ENCODE results near the gene FAM169A.
"Not testable (repeated sequence)": the region's sequence is repeated elsewhere in the genome, so short reads cannot be mapped to it uniquely, and the experiment has no call there.

FAM169A gene

GRCh38 chr5:74822288-74822687 lies 43.9 kb downstream of the FAM169A start:
- DNase-seq (ENCODE audit: low read depth) = no peak
- no peak overlapping the region for H3K4me3 ChIP-seq (ENCODE audit: low read depth, low read length)

- DNase-seq (ENCODE audit: low read depth) = no peak
- H3K4me3 ChIP-seq (ENCODE audit: low read depth, low read length) = no peak overlapping the region
Observed at GRCh38 chr5:74816875-74817274, 49.3 kb downstream of the FAM169A start.

GRCh38 chr5:74810915-74811314 lies 55.3 kb downstream of the FAM169A start:
- H3K4me3 ChIP-seq (ENCODE audit: low read depth, low read length) = no peak overlapping the region
- DNase-seq (ENCODE audit: low read depth) = no peak

GRCh38 chr5:74801941-74802340 lies 64.2 kb downstream of the FAM169A start:
- DNase-seq (ENCODE audit: low read depth) = no peak
- no peak overlapping the region for H3K4me3 ChIP-seq (ENCODE audit: low read depth, low read length)

GRCh38 chr5:74801197-74801596 lies 65.0 kb downstream of the FAM169A start:
- no peak for DNase-seq (ENCODE audit: low read depth)

GRCh38 chr5:74798977-74799911 lies 66.9 kb downstream of the FAM169A start:
- no peak for DNase-seq (ENCODE audit: low read depth)
- no peak overlapping the region for H3K4me3 ChIP-seq (ENCODE audit: low read depth, low read length)

More at GRCh38 chr5:74801197-74801596, 65.0 kb downstream of the FAM169A start:
- H3K4me3 ChIP-seq (ENCODE audit: low read depth, low read length) = no peak overlapping the region

- not testable (repeated sequence) for DNase-seq (ENCODE audit: low read depth); H3K4me3 ChIP-seq (ENCODE audit: low read depth, low read length)
Observed at GRCh38 chr5:74791669-74792068, 74.5 kb downstream of the FAM169A start.

- no peak overlapping the region for H3K4me3 ChIP-seq (ENCODE audit: low read depth, low read length)
- no peak for DNase-seq (ENCODE audit: low read depth)
Observed at GRCh38 chr5:74787424-74787823, 78.8 kb downstream of the FAM169A start.

GRCh38 chr5:74786851-74787250 lies 79.3 kb downstream of the FAM169A start:
- no peak for DNase-seq (ENCODE audit: low read depth)
- H3K4me3 ChIP-seq (ENCODE audit: low read depth, low read length) = no peak overlapping the region

GRCh38 chr5:74778609-74779008 lies 87.6 kb downstream of the FAM169A start:
- no peak overlapping the region for H3K4me3 ChIP-seq (ENCODE audit: low read depth, low read length)
- DNase-seq (ENCODE audit: low read depth) = no peak

GRCh38 chr5:74772359-74772758 lies 93.8 kb downstream of the FAM169A start:
- DNase-seq (ENCODE audit: low read depth) = no peak
- no peak overlapping the region for H3K4me3 ChIP-seq (ENCODE audit: low read depth, low read length)

- DNase-seq (ENCODE audit: low read depth) = no peak
- peak overlapping the region; percentile 84 for H3K4me3 ChIP-seq (ENCODE audit: low read depth, low read length)
Observed at GRCh38 chr5:74767579-74767913, 98.6 kb downstream of the FAM169A start.

- DNase-seq (ENCODE audit: low read depth) = peak; percentile 82
- peak within 1 kb of the TSS; percentile 84 for H3K4me3 ChIP-seq (ENCODE audit: low read depth, low read length)
Observed at GRCh38 chr5:74766849-74767578, 99.2 kb downstream of the FAM169A start, which contains the start of the genes GFM2 and NSA2. GFM2 (minus strand) TSS chr5:74767117; CDS start chr5:74763742, 3,375 bp downstream. NSA2 (plus strand) TSS chr5:74767249; CDS start chr5:74767361, 112 bp downstream.

- peak; percentile 29 for DNase-seq (ENCODE audit: low read depth)
Observed at GRCh38 chr5:74766418-74766848, 99.8 kb downstream of the FAM169A start.

GRCh38 chr5:74765929-74766328 lies 100.3 kb downstream of the FAM169A start:
- DNase-seq (ENCODE audit: low read depth) = no peak
- H3K4me3 ChIP-seq (ENCODE audit: low read depth, low read length) = peak overlapping the region; percentile 84

More at GRCh38 chr5:74766418-74766848, 99.8 kb downstream of the FAM169A start:
- peak overlapping the region; percentile 84 for H3K4me3 ChIP-seq (ENCODE audit: low read depth, low read length)

GRCh38 chr5:74765201-74765600 lies 101.0 kb downstream of the FAM169A start:
- H3K4me3 ChIP-seq (ENCODE audit: low read depth, low read length) = no peak overlapping the region

GRCh38 chr5:74763504-74763903 lies 102.7 kb downstream of the FAM169A start:
- no peak overlapping the region for H3K4me3 ChIP-seq (ENCODE audit: low read depth, low read length)
- DNase-seq (ENCODE audit: low read depth) = no peak

More at GRCh38 chr5:74765201-74765600, 101.0 kb downstream of the FAM169A start:
- no peak for DNase-seq (ENCODE audit: low read depth)

GRCh38 chr5:74762599-74762998 lies 103.6 kb downstream of the FAM169A start:
- H3K4me3 ChIP-seq (ENCODE audit: low read depth, low read length) = no peak overlapping the region
- DNase-seq (ENCODE audit: low read depth) = no peak

GRCh38 chr5:74761241-74761640 lies 104.9 kb downstream of the FAM169A start:
- no peak for DNase-seq (ENCODE audit: low read depth)
- no peak overlapping the region for H3K4me3 ChIP-seq (ENCODE audit: low read depth, low read length)

- not testable (repeated sequence) for DNase-seq (ENCODE audit: low read depth); H3K4me3 ChIP-seq (ENCODE audit: low read depth, low read length)
Observed at GRCh38 chr5:74748742-74749141, 117.4 kb downstream of the FAM169A start.
